ENCODE data around the gene CHRM4.

The CHRM4 gene

GRCh38 chr11:46402957-46403902 is 11.7 kb upstream of the CHRM4 start:
- no peak for DNase-seq

- DNase-seq = no peak
Measured at GRCh38 chr11:46397526-46397925, 6.0 kb upstream of the CHRM4 start.

GRCh38 chr11:46393759-46394158 is 2.2 kb upstream of the CHRM4 start:
- DNase-seq = no peak

- no peak for DNase-seq
Measured at GRCh38 chr11:46393231-46393616, 1.6 kb upstream of the CHRM4 start.

GRCh38 chr11:46392421-46393230 is 1.1 kb upstream of the CHRM4 start:
- DNase-seq = peak; percentile 77

GRCh38 chr11:46391186-46391577 is 394 bp downstream of the CHRM4 start:
- no peak for DNase-seq

- DNase-seq = no peak
Measured at GRCh38 chr11:46390331-46391171, 1.0 kb downstream of the CHRM4 start.

GRCh38 chr11:46389450-46390330 is 1.9 kb downstream of the CHRM4 start:
- no peak for DNase-seq

- no peak for DNase-seq
Measured at GRCh38 chr11:46388619-46389449, 2.7 kb downstream of the CHRM4 start.

GRCh38 chr11:46387919-46388618 is 3.5 kb downstream of the CHRM4 start:
- no peak for DNase-seq

- DNase-seq = no peak
Measured at GRCh38 chr11:46387456-46387855, 4.1 kb downstream of the CHRM4 start.

- no peak for DNase-seq
Measured at GRCh38 chr11:46386674-46387073, 4.9 kb downstream of the CHRM4 start.

- DNase-seq = no peak
Measured at GRCh38 chr11:46386005-46386578, 5.5 kb downstream of the CHRM4 start.

- no peak for DNase-seq
Measured at GRCh38 chr11:46385169-46386004, 6.2 kb downstream of the CHRM4 start.

GRCh38 chr11:46383974-46384701 is 7.4 kb downstream of the CHRM4 start:
- DNase-seq = no peak

- DNase-seq = no peak
Measured at GRCh38 chr11:46383404-46383758, 8.2 kb downstream of the CHRM4 start.

- no peak for DNase-seq
Measured at GRCh38 chr11:46382646-46383403, 8.8 kb downstream of the CHRM4 start.

Measured in activated gamma-delta T cell treated with Interleukin-2 at 50 U/mL for 16 hours (primary cell).